Measurements from ENCODE around the gene DAAM2.

DNA sequence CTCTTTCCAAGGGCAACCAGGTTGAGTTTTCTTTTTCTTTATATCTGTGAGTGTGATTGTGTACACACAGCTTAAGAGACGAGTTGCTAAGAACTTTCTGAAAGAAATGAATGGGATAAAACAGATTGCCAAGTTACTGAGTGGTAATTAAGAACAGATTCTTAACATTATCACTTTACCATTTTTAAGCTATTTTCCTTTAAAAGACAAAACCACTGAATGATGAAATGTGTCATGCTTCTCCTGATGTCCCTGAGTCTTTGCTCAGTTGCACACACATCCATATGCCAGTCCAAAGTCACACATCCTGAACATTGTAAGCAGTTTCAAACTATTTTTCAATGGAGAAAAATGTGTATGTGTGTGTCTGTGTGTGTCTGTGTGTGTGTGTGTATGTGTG is 5.5 kb upstream of the DAAM2 start:
- no peak for TF ChIP-seq YY1 (IDR thresholded peaks at IDR 0.05; ENCODE audit: insufficient read depth, insufficient read length)
- no peak for TF ChIP-seq SUZ12 (IDR thresholded peaks at IDR 0.05; ENCODE audit: extremely low read depth, insufficient read depth, insufficient read length)

All from NT2/D1 (cell line).